Measurements from ENCODE around the gene CLIC4. TPM values are rescaled to one million over a fixed set of nuclear protein-coding genes. Genes with fewer than 3 reads are reported as not detected.

Gene CLIC4
- total and polyA plus RNA-seq, 2 experiments from 2014 or later = 92.5 to 308 TPM

DNA sequence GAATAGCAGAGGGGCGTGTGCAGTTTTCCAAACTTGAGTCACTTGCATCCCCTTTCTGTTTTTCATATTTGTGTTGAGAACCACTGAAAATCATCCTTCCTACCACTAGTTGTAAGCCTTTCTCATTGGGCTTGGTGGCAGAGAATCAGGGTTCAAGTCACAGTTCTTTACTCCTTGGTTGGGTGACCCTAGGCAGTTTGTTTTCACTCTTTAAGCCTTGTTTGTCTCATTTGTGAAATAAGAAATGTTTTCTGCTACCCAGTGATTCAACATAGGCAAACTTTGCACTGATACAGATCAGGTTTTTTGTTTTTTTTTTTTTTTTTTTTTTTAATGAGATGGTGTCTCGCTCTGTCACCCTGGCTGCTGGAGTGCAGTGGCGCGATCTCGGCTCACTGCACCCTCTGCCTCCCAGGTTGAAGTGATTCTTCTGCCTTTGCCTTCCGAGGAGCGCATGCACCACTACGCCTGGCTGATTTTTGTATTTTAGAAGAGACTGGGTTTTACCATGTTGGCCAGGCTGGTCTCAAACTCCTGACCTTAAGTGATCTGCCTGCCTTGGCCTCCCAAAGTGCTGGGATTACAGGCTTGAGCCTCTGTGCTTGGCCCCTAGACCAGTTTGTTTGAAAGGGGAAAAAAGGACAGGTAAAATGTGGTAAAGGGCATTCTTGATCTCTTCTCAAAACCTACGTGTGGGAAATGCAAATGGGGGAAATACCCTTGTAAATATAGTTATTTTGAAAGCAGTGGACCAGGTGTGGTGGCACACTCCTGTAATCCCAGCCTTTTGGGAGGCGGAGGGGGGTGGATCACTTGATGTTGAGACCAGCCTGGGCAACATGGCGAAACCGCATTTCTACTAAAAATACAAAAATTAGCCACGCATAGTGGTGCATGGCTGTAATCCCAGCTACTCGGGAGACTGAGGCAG, 3.2 kb downstream of the CLIC4 start:
- no peaks in the 10 kb centered on the region for H3K36me3 ChIP-seq (ENCODE audit: insufficient read depth)
- no peaks in the 10 kb centered on the region for H3K9me2 ChIP-seq (ENCODE audit: insufficient read depth)
- peaks cover 7% of the 10 kb centered on the region for H3F3A ChIP-seq (replicated peaks; ENCODE audit: low read depth)
- DNase-seq (ENCODE audit: low spot score) (no peak), ATAC-seq (no peak)
- H3K27ac Mint-ChIP-seq = peak overlapping the region; percentile 75; the same call in 1 of the 2 replicates
- peak overlapping the region; percentile 88 for H3K4me2 ChIP-seq
- peak overlapping the region; percentile 72 for H3K4me3 ChIP-seq
- peaks cover 47% of the 10 kb centered on the region for H3K36me3 Mint-ChIP-seq (ENCODE audit: low read depth)
- TF ChIP-seq EZH2phosphoT487 (IDR thresholded peaks at IDR 0.05; ENCODE audit: unreplicated experiment) = no peak
- TF ChIP-seq EZH2 (IDR thresholded peaks at IDR 0.05; ENCODE audit: low read depth, unreplicated experiment) = no peak
- H4K20me1 ChIP-seq (replicated peaks; ENCODE audit: insufficient read depth) = peaks cover 60% of the 10 kb centered on the region
- peak overlapping the region; percentile 95 for H3K4me3 Mint-ChIP-seq
- no peaks in the 10 kb centered on the region for H3K27me3 ChIP-seq (ENCODE audit: insufficient read depth)
- peaks cover 19% of the 10 kb centered on the region for H3K27me3 Mint-ChIP-seq (ENCODE audit: insufficient read depth, low read depth, poor library complexity)
- peaks cover 67% of the 10 kb centered on the region for H3K4me1 ChIP-seq (ENCODE audit: insufficient read depth)
- peaks cover 51% of the 10 kb centered on the region for H3K4me1 Mint-ChIP-seq
- no peak overlapping the region for H2AFZ ChIP-seq
- peak overlapping the region; percentile 52 for H3K27ac ChIP-seq (ENCODE audit: low read depth)
- no peaks in the 10 kb centered on the region; the same call in 2 of the 3 replicates for H3K9me3 Mint-ChIP-seq
- peaks cover 77% of the 10 kb centered on the region for H3K79me2 ChIP-seq (replicated peaks; ENCODE audit: insufficient read depth)

DNA sequence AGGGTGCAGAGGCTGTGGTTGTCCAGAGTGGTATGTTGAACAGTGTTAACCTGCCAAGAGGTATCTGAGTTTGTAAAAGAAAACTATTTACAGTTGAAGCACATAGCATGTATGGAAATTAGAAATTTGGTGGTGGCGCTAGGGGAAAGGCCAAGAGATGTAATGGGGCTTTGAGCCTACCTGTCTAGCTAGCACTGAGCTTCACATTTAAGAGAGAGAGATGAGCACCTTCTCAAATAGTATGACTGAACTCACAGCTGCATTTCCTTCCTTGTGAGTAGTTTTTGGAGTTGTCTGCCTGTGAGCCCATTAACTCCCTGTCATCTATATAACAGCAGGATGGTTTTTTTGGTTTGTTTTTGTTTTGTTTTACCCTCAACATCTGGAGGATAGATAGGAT, 4.0 kb downstream of the CLIC4 start:
- H3K27ac Mint-ChIP-seq = peak overlapping the region; percentile 71; the same call in 1 of the 2 replicates
- TF ChIP-seq ZNF114 (CRISPR knock-in tag; IDR thresholded peaks at IDR 0.05) (no peak), CREB1 (CRISPR knock-in tag; IDR thresholded peaks at IDR 0.05; ENCODE audit: low read depth) (no peak), POLR2AphosphoS5 (IDR thresholded peaks at IDR 0.05; ENCODE audit: low read depth) (no peak), CTCF (conservative IDR thresholded peaks at IDR 0.05; ENCODE audit: low read depth in 2 of 2) (no peak), ZNF462 (CRISPR knock-in tag; IDR thresholded peaks at IDR 0.05) (no peak), NANOG (IDR thresholded peaks at IDR 0.05; ENCODE audit: borderline replicate concordance) (no peak), EZH2 (IDR thresholded peaks at IDR 0.05; ENCODE audit: low read depth, unreplicated experiment) (no peak), EZH2phosphoT487 (IDR thresholded peaks at IDR 0.05; ENCODE audit: unreplicated experiment) (no peak)
- TF ChIP-seq, protein P1, sequence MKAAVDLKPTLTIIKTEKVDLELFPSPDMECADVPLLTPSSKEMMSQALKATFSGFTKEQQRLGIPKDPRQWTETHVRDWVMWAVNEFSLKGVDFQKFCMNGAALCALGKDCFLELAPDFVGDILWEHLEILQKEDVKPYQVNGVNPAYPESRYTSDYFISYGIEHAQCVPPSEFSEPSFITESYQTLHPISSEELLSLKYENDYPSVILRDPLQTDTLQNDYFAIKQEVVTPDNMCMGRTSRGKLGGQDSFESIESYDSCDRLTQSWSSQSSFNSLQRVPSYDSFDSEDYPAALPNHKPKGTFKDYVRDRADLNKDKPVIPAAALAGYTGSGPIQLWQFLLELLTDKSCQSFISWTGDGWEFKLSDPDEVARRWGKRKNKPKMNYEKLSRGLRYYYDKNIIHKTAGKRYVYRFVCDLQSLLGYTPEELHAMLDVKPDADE (IDR thresholded peaks at IDR 0.05) = no peak

More for the DNA sequence above, 4.0 kb downstream of the CLIC4 start:
- Histone ChIP-seq H3K27me3 (ENCODE audit: insufficient read depth) (no peaks in the 10 kb centered on the region), H3K4me3 (peak overlapping the region; percentile 34; the same call in 1 of the 2 replicates), H3K36me3 (ENCODE audit: insufficient read depth) (no peaks in the 10 kb centered on the region), H3K79me2 (replicated peaks; ENCODE audit: insufficient read depth) (peaks cover 85% of the 10 kb centered on the region), H4K20me1 (replicated peaks; ENCODE audit: insufficient read depth) (peaks cover 68% of the 10 kb centered on the region), H3K27ac (ENCODE audit: low read depth) (peak overlapping the region; percentile 34; the same call in 1 of the 2 replicates), H3K4me2 (peak overlapping the region; percentile 88; the same call in 1 of the 2 replicates), H3K4me1 (ENCODE audit: insufficient read depth) (peaks cover 67% of the 10 kb centered on the region), H2AFZ (no peak overlapping the region), H3K9me2 (ENCODE audit: insufficient read depth) (no peaks in the 10 kb centered on the region), H3F3A (replicated peaks; ENCODE audit: low read depth) (no peaks in the 10 kb centered on the region; the same call in 1 of the 2 replicates)
- Mint-ChIP-seq H3K4me1 (peaks cover 47% of the 10 kb centered on the region), H3K9me3 (no peaks in the 10 kb centered on the region; the same call in 2 of the 3 replicates), H3K36me3 (ENCODE audit: low read depth) (peaks cover 47% of the 10 kb centered on the region), H3K4me3 (peak overlapping the region; percentile 37; the same call in 1 of the 3 replicates), H3K27me3 (ENCODE audit: insufficient read depth, low read depth, poor library complexity) (peaks cover 16% of the 10 kb centered on the region)
- DNase-seq (ENCODE audit: low spot score) (no peak), ATAC-seq (no peak)

Data from GM23338 (cell line).